ENCODE data around the gene RBM28. TPM values are rescaled to one million over a fixed set of nuclear protein-coding genes. Genes with fewer than 3 reads are reported as not detected.
"Not testable (repeated sequence)": the region's sequence is repeated elsewhere in the genome, so short reads cannot be mapped to it uniquely, and the experiment has no call there.

RBM28 gene
- polyA plus RNA-seq, 3 donors: 44.7 to 60.6 (median 54.0) TPM

DNA sequence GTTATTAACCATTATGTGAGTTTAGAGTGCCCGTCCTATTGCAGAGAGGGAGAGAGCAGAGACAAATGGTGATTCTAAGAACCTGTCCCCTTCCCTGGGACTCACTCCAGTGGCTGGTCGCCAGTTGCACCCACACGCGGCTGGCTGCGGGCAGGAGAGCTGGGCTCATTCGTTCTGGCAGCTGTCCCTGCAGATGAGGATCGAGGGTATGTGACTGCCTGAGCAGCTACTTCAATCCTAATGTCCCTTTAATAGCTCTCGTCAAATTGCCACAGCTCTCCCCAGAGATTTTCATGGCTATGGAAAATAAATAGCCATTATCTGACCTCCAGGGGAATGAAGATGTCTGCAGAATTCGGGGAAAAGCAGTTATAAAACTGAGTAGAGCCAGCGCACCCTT lies 41.6 kb downstream of the RBM28 start:
- no peak for DNase-seq

DNA sequence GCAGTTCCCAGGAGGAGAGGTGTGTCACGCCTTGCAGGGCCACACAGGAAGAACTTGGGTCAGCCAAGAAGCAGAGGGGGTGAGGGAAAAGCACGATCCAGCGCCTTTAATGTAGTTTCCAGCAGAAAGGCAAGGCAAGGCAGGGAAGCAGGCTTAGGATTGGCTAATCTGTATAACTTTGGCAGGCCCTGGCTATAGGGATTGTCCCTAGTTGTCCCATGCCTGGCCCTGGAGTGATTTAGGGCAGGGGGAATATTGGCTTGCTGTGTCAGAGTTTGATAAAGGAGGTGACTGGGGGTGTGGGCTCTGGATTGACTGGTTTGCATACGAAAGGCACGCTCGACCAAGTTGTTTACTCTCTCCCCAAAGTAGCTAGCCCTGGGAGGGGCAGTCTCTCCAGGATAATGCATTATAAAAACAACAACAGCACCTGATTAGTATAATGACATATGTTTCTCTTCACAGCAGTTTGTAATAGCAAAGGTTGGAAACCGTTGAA lies 44.5 kb downstream of the RBM28 start:
- DNase-seq: no peak

DNA sequence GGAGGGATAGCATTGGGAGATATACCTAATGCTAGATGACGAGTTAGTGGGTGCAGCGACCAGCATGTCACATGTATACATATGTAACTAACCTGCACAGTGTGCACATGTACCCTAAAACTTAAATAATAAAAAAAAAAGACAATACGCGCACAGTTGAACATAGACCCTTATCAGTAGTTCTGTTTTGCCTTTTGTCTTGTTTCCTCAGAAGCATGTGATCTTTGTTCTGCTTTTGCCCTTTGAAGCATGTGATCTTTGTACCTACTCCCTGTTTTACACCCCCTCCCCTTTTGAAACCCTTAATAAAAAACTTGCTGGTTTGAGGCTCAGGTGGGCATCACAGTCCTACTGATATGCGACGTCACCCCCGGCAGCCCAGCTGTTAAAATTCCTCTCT lies 45.7 kb downstream of the RBM28 start:
- not testable (repeated sequence) for DNase-seq

DNA sequence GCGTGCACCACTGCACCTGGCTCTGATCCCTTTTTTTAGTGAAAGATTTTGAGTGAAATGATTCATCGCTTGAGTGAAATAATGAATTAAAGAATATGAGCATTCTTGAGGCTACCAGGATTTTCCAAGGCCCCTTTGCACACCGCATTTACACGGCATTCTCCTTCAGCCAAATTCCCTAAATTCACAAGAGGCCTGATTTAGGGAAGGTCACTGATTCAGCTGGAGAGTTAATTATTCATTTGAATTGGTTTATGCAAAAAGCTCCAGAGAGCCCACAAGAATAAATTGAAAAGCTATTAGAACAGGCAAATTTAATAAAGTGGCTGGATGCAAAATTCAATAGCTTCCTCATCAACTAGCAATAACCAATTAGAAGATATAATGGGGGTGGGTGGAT lies 56.2 kb downstream of the RBM28 start:
- DNase-seq: no peak

DNA sequence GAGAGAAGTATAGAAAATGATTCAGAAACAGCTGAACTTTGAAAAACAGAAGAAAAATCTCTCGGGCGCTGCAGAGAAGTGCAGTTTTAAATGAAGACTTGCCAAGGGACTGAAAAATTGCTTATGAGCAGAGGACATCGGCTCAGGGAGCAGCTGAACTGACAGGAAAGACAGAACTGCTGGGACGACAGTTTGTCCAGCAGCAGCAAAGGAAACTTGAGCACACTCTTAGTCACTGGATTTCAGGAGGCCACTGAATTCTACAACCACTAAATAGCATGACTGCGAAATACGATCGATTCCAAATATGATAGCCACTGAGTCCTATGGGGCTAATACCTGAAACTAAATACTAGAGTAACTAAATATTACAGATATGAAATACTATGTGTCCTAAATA lies 59.6 kb downstream of the RBM28 start:
- no peak for DNase-seq

DNA sequence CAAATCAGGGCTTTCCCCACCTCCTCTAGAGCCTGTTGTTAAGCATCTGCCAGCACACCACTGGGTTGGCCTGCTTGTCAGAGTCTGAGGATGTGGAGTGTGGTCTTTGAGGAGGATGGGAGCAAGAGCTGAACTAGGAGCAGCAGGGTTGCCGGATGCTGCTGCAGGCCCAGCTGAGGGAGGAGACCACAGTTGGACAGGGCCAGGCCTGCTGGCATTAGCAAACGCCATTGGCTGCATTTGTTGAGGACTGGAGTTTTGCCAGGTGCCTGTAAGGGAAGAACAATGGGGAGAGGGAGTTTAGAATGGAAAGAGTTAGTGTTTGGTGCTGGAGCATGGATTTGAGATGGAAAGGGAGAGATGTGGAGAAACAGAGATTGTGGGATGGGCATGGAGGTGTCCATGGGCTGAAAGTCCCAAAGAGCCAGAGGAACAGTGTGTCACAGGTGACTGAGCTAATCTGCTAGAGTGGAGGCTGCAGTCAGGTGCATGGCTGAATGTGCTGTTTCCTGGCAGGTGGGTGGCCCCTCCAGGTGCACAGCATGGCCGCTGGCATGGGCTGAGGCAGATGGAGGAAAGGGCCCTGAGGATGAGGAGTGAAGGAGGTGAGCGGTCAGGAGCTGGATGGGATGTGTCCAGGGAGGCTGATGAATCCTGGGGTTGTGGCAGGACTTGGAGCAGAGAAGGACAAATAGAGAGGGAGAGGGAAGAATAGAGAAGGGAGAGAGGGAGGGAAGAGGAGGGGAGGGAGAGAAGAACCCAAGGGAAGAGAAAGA lies 61.9 kb downstream of the RBM28 start:
- DNase-seq: no peak

DNA sequence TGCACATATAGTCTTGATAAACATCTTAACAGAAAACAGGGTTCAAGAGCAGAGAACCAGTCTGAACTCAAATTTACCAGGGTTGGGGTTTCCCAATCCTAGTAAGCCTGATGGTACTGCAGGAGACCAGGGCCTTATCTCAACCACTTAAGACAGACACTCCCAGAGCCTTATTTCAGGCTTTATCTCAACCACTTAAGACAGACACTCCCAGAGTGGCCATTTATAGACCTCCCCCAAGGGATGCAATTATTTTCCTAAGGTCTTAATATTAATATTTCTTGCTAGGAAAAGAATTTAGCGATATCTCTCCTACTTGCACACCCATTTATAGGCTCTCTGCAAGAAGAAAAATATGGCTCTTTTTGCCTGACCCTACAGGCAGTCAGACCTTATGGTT lies 63.3 kb downstream of the RBM28 start:
- DNase-seq: not testable (repeated sequence)

DNA sequence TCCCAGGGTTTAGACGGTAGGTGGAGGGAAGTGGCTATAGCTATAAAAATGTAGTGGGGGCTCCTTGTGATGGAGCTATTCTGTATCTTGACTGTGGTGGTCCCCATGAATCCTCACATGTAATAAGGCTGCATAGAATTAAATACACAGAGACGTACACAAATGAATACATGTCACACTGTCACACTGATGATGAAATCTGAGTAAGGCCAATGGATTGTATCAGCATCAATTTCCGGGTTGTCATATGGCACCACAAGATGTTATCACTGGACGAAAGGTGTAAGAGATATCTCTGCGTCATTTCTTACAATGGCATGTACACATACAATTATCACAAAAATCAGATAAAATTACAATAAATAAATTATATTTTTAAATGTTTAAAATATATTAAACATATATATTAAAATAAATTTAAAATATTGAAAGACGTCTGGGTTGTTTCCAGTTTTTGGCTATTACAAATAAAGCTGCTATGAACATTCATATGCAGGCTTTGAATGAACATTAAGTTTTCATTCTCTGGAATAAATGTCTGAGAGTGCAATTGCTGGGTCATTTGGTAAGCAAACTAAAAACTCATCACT lies 64.5 kb downstream of the RBM28 start:
- no peak for DNase-seq

DNA sequence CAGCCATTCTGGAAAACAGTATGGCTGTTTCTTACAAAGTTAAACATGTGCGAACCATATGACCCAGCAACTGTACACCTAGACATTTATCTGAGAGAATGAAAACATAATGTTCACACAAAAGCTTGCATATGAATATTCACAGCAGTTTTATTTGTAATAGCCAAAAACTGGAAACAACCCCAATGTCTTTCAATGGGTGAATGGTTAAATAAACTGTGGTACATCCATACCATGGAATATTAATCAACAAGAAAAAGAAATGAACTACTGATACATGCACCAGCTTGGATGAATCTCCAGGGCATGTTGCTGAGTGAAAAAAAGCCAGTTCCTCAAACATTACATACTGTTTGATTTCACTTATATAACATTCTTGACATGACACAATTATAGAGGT lies 65.3 kb downstream of the RBM28 start:
- DNase-seq: no peak

DNA sequence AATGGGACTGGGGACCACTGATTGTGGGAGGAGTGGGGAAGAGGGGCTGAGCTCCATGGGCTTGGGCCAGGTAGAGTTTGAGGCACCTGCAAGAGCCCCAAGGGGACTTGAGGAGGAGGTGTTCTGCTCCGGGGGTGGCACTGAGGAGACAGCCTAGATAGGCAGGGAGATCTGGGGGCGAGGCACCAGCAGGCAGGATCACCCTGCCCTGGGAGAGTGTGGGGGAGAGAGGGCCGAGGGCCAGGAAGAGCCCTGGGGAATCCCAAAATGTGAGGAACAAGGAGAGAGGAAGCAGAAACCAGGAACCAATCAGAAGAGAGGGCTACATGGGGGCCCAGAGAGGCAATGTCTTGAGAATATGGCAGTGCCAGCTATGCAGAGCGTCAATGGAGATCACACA lies 68.0 kb downstream of the RBM28 start:
- DNase-seq: no peak

DNA sequence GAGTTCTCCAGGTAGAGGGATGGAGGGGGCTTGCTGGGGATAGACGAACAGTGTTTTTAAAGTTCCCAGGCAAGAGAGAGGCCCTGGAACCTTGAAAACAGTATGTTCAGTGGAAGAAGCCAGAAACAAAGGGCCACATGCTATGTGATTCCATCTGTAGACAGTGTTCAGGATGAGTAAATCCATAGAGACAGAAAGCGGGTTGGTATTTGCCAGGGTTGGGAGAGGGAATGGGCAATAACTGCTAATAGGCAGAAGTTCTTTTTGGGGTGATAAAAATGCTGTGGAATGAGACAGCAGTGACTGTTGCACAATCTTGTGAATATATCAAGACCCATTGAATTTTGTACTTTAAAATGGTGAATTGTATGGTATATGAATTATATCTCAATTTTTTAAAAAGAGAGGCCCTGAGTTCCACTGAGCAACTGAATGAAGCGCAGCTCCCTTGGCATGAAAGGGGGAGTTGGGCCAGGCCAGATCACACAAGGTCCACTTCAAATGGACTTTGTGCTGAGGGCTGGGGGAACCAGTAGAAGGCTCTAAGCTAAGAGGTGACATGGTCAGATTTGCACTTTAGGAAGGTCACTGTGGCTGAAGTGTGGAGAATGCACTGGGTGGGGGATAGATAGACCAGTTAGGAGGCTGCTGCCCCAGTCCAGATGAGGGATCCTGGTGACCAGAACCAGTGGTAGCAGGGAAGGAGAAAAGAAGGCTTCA lies 68.7 kb downstream of the RBM28 start:
- DNase-seq: no peak

DNA sequence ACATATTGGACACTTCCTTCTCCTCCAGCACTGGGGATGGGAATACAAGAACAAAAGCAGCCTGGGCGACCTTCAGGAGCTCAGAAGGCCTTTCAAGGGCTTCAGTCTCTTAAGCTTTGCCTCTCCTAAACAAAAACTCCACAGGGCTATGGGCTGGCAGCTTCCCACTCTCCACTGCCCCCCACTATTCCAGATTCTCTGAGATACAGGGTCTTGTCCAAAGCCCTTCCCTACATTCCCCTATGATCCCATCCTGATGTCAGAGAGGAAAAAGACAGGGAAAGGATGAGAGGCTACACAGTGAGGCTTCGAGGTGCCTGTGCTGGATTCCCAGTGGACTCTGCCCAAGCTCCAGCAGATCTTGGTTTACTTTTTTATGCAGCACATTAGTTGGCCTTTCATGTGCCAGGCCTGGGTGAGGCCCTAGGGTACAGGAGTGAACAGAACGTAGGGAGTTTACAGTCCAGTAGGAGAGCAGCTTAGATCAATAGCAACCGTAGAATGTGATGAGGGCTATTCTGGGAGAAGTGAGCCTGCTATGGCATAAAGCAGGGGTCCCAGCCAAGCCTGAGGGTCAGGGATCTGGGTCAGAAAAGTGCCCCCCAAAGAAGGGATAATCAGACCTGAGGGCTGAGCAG lies 69.3 kb downstream of the RBM28 start:
- DNase-seq: no peak

DNA sequence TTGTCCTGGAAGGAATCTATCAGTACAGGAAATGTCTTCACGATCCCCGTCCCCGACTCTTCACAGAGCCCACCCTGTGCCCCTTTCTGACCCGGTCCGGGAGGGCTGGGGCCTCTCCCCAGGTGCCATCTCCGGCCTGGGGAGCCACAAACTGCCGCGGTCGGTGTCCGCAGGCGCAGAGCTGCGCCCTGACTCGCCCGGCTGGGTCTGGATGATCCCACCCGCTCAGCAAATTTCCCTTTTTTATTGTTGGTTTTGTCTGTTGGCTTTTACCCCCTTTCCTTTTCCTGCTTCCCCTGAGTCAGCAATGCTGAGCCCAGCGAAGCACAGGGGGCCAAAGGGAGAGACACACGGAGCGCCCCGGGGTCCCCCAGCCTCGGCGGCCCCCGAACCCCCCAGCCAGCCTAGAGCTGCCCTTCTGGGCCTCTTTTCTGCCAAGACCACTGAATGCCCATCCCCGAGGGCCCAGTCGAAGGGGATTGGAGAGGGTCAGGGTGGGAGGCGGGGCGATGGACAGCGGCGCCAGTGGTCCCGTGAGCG lies 71.7 kb downstream of the RBM28 start:
- DNase-seq: no peak

DNA sequence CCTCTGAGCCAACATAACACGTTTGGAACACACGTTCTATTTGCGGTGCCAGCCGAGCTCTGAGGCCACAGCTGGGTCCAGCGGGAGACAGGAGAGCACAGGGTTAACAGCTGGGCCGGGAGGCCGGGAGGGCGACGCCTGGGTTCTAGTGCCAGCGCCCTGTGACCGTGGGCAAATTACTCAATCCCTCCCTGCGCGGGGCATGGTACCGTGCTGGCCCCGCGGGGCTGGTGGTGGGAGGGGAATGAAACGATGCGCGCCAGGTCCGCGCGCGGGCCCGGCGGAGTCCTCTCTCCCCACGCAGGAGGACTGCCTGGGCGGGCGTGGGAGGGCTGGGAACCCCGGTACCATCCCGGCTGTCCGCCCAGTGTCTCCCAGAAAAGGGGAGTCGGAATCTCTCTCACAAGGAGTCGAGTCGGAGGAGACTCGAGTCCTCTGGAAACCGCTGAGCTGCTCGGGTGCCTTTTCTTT lies 72.2 kb downstream of the RBM28 start:
- no peak for DNase-seq

DNA sequence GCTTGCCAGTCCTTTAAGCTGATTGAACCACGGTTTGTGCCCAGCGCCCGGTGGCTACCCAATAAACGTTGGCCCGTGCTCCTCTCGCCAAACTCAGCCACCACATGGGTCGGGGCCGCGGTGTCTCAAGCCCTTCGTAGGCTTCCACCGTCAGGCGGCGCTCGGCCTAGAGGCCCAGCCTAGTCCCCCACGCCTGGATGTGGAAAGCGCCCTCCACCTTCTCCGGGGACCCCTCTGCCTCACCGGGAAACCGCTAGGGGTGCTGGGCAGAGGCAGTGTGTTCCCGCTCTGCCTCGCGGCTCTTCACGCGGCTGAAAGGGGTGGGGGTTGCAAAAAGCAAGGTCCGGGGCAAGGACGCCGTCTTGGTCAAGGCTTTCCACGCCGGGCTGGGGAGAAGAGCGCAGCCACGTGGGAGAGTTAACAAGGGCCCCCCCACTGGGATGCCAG lies 72.9 kb downstream of the RBM28 start:
- DNase-seq: no peak

DNA sequence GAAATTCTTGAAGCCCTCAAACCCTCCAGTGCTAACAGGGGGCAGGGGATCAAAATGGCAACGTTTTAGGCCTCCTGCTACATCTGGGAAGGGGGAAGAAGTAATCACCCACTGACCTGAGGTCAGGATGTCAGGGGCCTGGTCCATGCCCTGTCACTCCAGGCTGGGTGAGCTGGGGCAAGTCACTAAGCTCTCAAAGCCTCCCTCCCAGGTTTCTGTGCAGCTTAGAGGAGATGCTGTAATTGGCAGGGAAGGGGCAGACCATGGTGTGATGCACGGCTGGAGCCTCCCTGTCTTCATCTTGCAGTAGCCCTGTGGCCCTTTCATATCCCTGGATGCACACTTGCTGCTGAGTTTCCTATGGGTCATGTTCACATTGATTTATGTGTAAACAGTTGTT lies 75.5 kb downstream of the RBM28 start:
- no peak for DNase-seq

DNA sequence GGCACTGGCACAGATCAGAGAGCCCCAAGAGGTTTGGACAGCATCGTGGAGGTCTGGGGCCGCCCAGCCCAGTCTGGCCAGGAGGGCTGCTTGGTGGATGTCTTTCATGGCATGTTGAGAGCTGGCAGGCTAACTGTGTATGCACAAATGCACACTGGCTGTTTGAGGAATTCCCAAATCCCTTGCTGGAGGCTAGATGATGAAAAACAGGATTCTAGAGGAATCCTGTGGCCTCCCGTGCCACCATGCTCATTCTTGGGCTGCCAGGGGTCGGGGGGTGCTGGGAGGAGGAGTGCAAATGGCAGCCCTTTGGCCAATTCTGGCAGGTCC lies 76.1 kb downstream of the RBM28 start:
- no peak for DNase-seq

DNA sequence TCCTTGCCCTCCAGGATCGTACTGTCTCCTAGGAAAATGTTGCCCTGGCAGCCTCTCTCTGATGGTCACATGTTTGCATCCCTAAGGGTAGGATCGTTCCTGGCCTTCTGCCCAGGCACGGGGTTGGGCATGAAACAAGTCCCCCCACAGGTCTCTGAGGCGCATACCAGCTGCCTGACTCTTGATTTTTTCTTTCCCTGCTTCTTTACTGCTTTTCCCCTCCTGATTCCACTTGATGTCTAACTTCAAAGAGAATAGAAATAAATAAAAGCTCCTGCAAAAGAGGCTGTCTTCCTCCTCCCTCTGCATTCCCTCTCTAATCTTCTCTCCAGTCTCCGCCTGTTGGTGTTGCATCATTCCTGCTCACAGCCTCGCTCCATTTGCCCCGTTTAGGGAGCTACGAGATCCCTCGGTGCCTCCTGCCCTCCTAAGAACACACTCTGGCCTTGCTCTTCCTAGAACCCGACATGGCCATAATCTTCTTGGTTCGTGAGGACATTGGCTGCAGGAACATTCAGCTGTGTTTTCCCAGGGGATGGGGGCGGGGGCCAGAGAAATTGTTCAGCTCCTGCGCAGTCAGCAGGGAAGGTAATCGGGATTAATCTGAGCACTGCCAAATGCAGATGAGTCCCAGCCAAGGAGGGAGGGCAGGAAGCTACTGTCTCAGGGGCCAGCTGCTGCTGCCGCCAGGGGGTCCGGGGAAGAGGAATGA lies 76.7 kb downstream of the RBM28 start:
- no peak for DNase-seq

DNA sequence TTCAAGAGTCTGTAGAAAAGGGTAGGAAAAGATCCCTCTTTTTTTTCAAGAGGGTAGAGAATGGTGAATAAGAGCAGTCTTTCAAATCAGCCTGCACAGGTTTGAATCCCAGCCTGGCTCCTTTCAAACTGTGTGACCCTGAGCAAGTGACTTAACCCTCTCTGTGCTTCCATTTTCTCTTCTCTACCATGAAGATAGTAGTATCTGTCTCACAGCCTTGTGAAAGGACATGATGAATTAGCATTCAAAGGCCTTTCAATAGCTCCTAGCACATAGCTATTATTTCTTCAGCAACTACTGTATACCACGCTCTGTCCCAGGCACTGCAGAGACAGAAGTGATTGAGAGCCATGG lies 77.2 kb downstream of the RBM28 start:
- no peak for DNase-seq

DNA sequence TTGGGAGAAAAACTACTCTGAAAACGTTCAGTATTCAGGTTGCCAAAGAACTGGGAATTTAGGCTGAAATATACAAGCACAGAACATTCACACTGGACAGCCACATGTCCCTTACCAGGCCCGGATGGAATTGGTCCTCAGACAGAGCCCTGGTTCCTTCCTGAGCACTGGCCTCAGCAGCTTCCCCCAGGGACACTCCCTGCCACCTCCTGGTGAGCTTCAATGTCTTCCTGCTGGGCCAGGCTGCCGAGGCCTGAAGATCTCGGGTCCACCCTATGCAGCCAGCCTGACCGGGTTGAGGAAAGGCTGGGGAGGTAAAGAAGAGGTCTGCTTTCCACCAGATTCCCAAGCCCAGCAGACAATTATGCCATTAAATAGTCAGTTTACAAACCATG lies 77.8 kb downstream of the RBM28 start:
- no peak for DNase-seq

DNA sequence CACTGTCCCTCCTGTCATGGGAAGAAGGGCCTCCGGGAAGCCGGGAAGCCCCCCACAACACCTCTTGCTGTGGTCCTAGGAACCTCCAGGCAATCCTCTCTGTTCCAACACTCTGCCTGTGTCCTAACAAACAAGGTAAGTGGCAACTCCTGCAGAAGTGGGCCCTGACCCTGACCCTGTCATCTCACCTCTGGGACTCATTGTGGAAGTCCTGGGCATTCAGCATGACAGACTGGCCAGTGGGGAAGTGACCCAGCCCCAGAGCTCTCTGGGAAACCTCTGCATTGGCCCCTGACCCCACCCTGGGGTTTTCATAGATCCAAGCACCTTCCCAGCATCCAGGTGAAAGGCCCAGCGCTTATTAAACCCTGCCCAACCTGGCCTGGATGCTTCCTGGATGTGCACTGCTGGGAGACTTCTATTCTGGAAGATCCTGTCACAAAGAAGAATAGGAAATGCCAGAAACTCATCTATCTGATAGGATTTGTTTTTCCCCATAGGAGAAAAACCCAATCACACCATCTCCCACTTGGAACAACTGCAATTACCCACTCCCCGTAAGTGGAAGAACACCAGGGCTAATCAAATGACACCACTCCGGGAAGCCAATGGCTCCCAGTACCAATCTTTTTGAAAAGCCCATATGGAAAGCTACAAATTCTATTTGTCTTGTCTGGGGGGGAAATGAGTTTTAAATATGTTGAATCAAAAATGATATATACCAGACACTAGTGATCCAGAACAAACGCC lies 78.4 kb downstream of the RBM28 start:
- DNase-seq: no peak
